GM15510 (cell line): ENCODE results near the gene FBXL16.

ENCODE experiments used
- POLR2A ChIP-seq: IDR thresholded peaks from 3 replicates; pipeline ENCODE4 v1.6.1; 2011; ENCODE audit warnings: borderline replicate concordance; ENCODE audit not compliant: insufficient read length; ENCODE audit errors: extremely low read depth

Gene FBXL16

DNA sequence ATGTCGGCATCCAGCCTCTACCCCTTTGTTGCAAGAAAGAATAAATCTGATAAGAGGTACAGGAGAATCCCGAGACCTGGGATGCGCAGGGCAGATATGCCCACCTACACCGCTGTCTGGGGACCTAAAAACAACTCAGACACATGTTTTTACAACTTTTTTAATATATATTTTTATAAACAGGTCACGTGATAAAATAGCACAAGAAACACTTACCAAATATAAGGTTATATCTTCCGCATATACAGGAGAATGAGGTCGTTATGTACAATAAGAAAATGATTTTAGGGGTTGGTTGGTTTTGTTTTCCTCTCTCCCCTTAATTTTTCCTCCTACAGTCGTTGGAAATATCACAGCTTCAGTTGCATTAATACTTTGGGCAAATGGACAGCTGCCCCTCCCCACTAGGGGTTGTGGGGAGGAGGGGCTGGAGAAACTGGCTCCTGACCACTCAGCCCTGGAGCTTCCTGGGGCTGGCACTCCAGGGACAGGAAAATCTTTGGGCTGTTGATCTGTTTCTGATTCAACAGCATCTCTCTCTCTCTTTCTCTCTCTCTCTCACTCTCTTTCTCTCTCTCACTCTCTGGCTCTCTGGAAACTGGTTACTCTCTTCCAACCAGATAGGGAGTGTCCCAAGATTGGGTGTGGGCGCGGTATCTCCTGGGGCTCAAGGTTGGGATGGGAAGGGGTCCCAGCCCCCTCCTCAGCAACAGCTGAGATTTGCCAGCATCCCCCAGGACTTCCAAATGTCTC, 13.1 kb downstream of the FBXL16 start:
- no peak for TF ChIP-seq POLR2A

DNA sequence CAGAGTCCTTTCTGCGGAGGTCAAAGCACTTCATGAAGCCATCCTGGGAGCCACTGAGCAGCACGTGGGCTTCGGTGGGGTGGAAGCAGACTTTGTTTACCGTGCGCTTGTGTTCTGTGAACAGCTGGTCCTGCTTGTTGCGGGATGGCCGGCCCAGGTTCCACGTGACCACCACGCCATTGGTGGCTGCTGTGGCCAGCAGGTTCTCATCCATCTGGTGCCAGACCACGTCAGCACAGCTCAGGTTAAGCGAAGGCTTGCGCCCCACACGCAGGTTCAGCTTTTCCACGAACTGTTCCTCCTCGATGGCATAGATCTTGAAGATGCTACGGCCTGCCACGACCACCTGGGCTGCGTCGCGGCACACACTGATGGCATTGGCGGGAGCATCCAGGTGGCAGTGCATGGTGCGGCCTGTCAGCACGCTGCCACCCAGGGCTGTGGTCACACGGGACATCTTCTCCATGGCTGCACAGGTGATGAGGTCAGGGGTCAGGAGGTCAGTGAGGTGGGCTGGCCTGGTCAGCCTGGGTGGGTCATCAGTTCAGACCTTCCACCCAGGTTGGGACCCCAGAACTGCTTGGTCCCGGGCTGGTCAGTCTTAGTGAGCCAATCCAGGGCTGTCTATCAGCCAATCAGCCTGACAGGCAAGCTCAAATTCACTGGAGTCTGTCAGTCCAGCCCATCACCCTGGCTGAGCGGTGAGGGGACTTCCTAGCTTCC, 16.3 kb downstream of the FBXL16 start:
- no peak for TF ChIP-seq POLR2A

DNA sequence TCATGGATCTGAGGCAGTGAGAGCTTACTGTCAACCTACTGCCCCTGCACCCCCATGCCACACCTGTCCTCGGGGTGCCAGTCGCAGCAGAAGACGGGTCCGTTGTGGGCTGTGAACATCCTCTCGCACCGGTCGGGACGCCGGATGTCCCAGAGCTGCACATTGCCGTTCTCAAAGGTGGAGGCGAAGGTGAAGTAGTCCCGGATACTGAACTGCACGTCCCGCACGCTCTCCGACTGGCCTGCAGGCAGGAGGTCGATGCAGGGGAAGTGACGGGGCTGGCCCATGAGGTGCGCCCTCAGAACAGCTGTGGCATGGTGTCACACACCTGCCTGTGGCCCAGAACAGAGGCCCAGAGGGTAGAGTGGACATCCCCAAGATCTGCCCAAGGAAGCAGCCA, 18.1 kb downstream of the FBXL16 start:
- TF ChIP-seq POLR2A, result no peak

DNA sequence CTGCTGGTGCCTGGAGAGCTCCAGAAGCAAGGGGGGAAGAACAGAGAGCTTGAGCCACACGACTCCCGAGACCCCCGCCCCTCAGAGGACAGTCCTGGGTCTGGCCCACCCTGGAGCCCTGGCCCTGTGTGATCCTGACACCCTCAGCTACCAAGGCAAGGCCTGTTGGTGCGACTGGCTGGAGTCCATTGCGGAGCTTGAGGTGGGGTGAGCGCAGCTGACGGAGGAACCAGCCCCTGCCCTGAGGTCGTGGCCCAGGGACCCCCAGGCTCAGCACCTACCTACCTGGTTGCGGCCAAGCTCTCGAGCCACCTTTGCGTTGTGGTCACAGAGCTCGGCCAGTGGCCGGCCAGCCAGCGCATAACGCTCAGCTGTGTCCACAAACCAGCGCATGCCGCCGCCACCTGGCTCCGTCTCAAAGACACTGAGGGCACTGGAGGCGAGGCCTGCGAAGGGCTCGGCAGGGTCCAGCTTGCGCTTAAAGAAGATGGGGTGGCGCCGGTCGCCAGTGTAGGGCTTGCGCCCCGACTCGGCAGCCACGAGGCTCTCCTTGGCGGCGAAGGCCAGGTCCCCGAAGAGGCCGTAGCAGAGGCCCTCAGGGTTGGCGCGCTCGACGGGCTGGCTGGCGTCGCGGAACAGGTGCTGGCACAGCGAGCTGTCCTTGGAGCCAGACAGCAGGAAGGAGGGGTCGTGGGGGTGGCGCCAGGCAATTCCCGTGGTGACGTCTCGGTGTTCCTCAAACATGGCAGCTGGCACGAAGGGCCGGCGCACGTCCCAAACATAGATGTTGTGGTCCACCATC, 18.9 kb downstream of the FBXL16 start:
- TF ChIP-seq POLR2A, result no peak

DNA sequence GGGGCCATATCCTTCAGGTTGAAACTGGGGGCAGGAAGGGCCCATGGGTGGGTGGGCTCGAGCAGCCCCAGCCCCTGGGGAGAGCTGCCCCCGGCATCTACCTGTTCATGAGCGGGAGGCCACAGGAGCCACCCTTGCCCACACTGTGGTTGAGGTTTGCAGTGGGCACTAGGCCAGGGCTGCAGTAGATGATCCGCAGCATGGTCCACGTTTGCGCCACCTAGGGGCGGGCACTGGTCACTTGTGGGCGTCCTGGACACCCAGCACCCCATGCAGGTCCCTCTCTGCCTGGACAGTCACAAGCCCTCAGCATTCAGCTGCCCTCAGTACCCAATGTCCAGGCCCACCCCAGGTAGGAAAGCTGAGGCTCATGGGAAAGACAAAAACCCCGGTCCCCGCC, 19.6 kb downstream of the FBXL16 start:
- no peak for TF ChIP-seq POLR2A

DNA sequence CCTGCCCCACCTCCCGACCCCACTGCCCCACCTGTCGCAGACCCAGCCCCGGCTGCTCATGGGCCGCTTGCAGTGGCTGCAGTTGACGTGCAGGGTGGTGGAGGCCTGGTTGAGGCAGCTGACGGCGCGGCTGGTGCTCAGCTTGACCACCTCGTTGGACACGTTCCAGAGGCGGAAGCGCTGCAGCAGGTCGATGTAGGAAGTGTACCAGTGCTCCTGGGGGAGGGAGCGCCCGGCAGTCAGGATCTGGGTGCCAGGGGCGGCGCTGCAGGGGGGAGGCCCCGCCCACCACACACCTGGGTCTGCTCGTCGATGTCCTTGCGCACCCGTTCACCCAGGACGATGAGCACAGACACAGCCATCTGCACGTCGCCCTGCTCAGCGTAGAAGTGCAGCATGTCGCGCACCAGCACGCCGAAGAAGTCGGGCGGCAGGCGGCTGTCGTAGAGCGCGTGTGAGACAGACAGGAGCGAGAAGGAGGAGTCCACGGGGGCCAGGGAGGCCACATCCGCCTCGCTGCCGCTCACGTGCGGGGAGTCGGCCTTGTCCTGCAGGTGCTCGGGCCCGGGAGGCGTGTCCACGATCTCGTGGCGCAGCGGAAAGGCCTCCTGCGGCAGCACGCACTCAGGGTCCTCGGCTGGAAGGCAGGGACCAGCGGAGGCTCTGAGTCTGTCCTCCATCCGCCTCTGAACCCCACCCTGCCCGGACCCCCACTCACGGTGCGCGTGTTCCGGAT, 20.5 kb downstream of the FBXL16 start:
- no peak for TF ChIP-seq POLR2A

DNA sequence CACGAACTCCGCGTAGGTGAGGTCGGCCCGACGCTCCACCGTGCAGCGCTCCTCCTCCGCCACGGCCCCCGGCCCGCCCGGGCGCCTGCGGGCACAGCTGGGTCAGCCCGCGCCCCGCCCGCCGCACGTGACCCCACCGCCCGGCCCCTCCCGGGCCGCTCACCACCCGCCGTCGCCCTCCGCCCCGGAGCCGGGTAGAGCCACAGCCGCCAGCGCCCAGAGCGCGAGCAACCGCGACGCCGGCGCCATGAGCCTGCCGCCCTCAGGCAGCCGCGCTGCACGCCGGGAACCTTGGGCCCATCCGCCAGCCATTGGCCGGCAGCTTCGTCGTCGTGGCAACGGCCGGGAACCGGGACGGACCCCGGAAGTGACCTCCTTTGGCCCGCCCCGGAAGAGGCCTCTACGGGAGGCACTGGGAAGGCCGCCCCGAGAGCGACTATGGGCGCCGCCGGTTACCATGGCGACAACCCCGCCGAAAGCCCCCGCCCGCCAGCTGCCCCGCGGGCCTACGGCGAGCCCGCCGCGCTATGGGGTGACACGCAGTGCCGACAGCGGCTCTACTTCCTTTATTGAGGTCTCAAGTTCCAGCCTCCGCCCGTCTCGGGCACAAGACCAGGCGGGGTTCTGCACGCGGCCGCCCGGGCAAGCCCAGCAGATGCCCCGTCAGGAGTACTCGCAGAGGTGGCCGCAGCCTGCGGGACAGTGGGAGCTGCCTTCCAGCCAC, 21.4 kb downstream of the FBXL16 start, which contains the start of gene JMJD8:
JMJD8 (minus strand) TSS at position 264 of the 724 bp plus-strand sequence; CDS start at position 249, 15 bp downstream.
- peak; percentile 94 for TF ChIP-seq POLR2A

DNA sequence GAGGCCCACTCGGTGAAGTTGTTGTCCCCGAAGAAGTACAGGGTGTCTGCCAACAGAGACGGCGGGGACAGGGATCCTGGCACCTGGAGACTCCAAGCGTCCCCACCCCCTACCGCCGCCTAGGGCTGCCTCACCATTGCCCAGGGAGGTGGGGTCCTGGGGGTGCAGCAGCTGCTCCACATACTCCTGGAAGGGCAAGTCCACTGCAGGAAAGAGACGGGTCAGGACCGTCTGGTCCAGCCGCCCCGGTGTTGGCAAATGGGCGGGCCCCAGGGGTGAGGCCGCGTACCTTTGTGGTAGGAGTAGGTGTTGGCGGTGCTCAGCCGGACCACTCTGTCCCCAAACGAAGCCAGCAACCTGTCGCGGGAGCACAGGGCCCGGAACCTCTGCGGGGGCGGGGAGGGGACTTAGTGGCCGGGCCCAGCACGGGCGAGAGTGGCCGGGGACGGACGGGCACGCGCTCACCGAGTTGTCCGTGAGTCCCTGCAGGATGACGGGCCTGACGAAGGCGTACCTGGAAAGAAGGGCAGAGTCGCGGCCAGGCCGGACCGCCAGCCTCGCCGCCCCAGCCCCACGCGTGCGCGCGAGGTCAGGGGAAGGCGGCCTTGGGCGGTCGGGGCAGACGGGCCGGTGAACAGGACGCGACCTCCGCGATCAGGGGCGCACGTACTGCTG, 22.1 kb downstream of the FBXL16 start:
- no peak for TF ChIP-seq POLR2A

DNA sequence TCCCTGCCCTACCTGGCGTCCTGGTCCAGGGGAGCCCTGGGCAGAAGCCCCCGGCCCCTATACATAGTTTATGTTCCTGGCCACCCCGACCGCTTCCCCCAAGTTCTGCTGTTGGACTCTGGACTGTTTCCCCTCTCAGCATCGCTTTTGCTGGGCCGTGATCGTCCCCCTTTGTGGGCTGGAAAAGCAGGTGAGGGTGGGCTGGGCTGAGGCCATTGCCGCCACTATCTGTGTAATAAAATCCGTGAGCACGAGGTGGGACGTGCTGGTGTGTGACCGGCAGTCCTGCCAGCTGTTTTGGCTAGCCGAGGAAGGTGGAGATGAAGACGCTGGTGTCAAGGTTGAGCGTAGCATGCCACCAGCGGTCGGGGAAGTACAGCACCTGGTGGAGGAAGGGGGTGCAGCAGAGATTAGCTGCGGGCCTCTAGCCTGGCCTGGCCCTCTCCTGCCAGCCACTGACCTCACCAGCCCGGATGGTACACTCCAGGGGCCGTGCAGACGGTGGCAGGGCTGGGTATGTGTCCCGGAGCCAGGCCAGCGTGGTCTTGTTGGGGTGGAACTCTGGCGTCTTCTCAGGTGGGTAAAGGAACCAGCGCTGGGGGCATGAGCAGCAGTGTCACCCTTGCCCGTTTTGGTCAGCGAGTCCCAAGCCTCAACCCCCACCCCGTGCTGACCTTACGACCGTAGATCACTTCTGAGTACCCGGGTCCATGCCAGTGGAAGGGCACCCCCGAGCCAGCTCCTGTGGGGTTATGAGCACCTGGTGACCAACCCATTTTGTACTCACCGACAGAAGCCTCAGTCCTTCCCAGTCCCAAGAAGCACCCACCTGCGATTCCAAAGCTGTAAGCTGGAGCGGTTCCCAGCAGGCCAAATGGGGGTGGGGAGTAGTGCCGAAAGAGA, 22.9 kb downstream of the FBXL16 start:
- TF ChIP-seq POLR2A, result no peak

DNA sequence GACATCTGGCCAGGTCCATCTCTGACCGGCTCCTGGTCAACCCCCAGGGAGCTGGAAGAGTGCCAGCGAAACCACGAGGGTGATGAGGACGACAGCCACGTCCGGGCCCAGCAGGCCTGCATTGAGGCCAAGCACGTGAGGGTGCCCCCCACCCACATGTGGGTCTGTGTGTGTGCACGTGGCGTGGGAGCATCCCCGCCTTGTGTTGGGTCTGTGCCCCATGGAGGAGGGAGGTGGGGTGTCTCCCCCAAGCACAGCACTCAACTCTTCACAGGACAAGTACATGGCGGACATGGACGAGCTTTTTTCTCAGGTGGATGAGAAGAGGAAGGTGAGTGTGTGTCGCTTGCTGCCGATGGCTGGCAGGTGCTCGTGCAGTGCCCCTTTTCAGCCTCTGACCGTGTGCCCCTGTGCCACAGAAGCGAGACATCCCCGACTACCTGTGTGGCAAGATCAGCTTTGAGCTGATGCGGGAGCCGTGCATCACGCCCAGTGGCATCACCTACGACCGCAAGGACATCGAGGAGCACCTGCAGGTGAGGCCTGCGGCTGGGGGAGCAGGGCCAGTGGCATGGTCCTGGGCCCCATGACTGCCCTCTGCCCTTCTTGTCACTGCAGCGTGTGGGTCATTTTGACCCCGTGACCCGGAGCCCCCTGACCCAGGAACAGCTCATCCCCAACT, 23.7 kb downstream of the FBXL16 start:
- TF ChIP-seq POLR2A, result no peak

DNA sequence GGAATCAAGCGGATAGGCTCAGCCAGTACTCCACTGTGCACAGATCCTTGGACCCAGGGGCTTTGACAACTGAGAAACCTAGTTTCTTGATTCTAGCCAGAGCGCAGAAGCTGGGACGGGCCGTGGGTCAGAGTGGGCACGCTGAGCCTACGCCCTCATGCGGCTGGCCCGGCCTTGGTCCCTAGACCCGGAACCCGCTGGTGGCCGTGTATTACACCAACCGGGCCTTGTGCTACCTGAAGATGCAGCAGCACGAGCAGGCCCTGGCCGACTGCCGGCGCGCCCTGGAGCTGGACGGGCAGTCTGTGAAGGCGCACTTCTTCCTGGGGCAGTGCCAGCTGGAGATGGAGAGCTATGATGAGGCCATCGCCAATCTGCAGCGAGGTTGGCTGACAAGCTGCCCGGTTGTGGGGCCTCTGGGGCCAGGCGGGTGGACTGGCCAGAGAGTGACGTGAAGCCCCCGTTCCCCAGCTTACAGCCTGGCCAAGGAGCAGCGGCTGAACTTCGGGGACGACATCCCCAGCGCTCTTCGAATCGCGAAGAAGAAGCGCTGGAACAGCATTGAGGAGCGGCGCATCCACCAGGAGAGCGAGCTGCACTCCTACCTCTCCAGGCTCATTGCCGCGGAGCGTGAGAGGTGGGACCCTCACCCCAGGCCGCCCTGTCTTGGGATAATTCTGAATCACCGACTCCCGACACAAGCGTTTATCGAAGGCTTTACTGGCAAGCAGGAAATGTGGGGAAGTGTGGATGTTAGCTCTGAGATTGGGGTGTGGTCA, 24.4 kb downstream of the FBXL16 start:
- no peak for TF ChIP-seq POLR2A
